Adrenal gland (tissue), 5 donors: ENCODE results near the gene EFNA1.

Source experiments
- POLR2A ChIP-seq, 2 donors: fragments of 450-650 bp; IDR thresholded peaks; one replicate each; pipeline ENCODE4 v1.6.1; 2017; ENCODE audit warnings: antibody characterized with exemption in 2 of 2, mild to moderate bottlenecking in 2 of 2, moderate library complexity in 1 of 2
- TF ChIP-seq, protein P1 (sequence below), 6 experiments: fragments of 450-650 bp in 4 of 6; fragments of 200-600 bp in 2 of 6; sonication (generic) in 1 of 6; IDR thresholded peaks; 1 replicate in 5 of 6; 2 replicates in 1 of 6; pipeline versions ENCODE4 v1.5.1 to v1.8.0; 2016 to 2021; ENCODE audit warnings: antibody characterized with exemption in 6 of 6, mild to moderate bottlenecking in 2 of 6, moderate library complexity in 1 of 6
- donor health status: DM: no; HTN: no; CAD: no.

DNA sequence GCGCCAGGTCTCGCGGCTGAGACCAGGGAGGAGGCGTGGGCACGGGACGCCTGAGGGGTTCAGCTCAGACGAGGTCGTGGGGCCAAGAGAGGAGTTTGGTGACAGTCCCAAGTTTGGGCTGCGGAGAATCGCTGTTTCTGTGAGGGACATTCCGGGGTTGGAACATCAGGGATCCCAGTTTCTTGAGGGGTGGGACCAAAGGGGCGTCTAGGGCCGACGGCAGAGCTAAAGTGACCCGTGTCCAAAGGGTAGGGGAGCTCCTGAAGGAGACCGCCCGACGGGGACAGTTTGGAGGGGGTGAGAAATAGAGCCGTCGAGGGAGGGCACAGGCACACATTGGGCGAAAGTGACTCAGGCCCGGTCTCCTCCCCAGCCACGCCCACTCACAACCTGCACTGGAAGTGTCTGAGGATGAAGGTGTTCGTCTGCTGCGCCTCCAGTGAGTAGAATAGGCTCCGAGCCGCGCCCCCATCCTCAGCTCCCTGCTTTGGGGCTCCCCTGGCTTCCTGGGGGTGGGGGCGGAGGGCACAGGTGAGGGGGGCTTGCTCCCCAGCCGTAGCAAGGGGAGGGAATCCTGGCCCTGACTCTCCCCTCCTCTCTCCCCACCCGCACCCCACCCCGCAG, 42.1 kb upstream of the EFNA1 start:
- TF ChIP-seq, protein P1, sequence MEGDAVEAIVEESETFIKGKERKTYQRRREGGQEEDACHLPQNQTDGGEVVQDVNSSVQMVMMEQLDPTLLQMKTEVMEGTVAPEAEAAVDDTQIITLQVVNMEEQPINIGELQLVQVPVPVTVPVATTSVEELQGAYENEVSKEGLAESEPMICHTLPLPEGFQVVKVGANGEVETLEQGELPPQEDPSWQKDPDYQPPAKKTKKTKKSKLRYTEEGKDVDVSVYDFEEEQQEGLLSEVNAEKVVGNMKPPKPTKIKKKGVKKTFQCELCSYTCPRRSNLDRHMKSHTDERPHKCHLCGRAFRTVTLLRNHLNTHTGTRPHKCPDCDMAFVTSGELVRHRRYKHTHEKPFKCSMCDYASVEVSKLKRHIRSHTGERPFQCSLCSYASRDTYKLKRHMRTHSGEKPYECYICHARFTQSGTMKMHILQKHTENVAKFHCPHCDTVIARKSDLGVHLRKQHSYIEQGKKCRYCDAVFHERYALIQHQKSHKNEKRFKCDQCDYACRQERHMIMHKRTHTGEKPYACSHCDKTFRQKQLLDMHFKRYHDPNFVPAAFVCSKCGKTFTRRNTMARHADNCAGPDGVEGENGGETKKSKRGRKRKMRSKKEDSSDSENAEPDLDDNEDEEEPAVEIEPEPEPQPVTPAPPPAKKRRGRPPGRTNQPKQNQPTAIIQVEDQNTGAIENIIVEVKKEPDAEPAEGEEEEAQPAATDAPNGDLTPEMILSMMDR (IDR thresholded peaks at IDR 0.05): no peak
- TF ChIP-seq POLR2A (IDR thresholded peaks at IDR 0.05): no peak
